Stimulated activated CD4-positive, alpha-beta T cell treated with anti-CD3 and anti-CD28 coated beads, Interleukin-4, amount 100 ng/mL, for 1 hour (primary cell): ENCODE results near the gene CKMT2.

Source experiments
- DNase-seq: peaks from one replicate; pipeline ENCODE4 v3.0.0-alpha.2; 2020

CKMT2 gene

DNA sequence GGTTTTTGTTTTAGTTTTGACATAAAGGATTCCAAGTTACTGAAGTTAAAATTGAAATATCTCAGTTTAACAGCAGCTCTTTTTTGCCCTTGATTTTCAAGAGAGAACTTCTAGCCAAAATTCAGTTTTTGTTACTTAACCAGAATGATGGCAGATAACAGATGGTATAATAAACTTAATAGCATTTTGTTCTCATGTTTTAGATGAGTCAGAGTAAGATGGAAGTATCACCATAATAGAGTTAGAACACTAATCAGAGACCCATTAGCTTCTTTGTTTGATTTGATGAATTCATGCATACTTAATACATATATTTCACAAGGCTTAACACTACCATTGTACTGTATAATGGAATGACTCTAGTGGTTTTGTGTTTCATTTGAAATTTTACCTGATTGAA is 80.2 kb downstream of the CKMT2 start:
- DNase-seq, result no peak

DNA sequence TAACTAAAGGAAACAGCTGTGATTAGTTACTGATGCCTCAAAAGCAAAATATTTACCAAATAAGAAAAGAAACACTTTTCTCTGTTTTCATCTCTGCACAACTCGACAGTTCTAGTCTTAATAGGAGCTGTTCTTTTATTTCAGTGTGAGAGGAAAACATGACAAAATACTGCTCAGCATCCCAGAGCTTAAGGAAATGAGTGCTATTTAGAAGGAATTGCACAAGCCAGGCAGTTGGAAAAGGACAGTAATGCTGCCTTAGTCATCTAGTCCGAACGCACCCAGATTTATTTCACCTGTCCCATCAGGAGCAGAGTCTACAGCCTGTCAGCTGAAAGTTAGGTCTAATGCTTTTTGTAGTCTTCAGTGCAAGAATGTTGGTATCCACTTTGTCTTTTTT is 80.6 kb downstream of the CKMT2 start:
- DNase-seq, result no peak

DNA sequence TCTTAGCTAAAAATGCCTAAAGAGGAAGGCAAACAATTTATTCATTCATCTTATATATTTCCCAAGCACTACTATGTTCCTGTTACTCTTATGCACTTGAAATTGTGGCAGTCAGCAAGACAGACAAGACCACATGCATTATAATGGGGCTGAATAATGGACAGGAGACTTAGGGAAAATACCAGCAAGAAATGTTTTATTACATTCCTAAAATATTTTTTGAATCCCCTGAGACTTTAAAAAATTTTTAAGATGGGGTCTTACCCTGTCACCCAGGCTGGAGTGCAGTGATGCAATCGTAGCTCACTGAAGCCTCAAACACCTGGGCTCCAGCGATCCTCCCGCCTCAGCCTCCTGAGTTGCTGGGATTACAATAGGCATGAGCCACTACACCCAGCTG is 81.5 kb downstream of the CKMT2 start:
- no peak for DNase-seq

DNA sequence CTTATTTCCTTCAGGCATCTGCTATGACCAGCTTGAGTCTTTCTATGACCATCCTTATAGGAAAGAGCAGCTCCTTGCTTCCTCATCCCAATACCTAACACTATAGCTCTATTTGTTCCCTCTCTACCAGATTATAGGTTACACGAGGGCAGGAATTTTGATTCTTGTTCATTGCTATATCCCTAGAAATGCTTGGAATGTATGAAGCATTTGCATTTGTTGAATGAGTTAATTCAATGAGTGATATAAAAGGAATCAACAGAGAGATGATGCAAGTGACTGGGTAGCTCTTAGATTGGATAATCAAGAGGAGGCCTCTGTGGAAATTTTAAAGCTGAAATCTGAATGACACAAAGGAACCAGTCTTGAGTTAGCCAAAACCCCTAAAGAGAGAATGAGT is 82.2 kb downstream of the CKMT2 start:
- no peak for DNase-seq

DNA sequence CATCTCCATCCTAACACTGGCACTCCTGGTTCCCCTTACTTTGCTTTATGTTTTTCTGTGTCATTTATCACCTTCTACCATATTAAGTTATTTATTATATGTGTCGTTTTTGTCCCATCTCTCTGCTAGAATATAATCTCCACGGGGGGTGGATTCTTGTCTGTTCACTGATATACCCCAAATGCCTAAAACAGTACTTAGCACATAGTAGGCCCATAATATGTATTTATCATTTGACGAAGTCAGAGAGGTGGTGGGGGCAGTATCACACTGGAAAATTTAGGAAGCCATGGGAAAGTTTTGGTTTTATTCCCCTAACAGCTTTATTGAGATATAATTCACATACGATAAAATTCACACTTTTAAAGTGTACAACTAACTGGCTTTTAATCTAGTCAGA is 82.7 kb downstream of the CKMT2 start:
- no peak for DNase-seq
